IMR-90 (cell line): ENCODE measurements around the gene CUX1.

Experiments used
- BHLHE40 ChIP-seq: fragments of 150-350 bp; IDR thresholded peaks from 2 replicates; pipeline ENCODE4 v1.6.1; 2016; ENCODE audit warnings: mild to moderate bottlenecking, low read depth, low read length
- CHD1 ChIP-seq: IDR thresholded peaks from 2 replicates; pipeline ENCODE4 v1.6.1; 2012; ENCODE audit warnings: low read depth, low read length, improper control_type of control experiment
- CTCF ChIP-seq: conservative IDR thresholded peaks from 2 replicates; pipeline ENCODE4 v1.5.1; 2012; ENCODE audit warnings: mild to moderate bottlenecking, low read depth, low read length, improper control_type of control experiment
- ELK1 ChIP-seq: fragments of 150-350 bp; IDR thresholded peaks from 2 replicates; pipeline ENCODE4 v1.6.1; 2016; ENCODE audit warnings: low read depth, mild to moderate bottlenecking, low read length, moderate library complexity, borderline replicate concordance
- MAFK ChIP-seq: IDR thresholded peaks from 2 replicates; pipeline ENCODE4 v1.6.1; 2012; ENCODE audit warnings: low read depth, low read length, improper control_type of control experiment
- MXI1 ChIP-seq: IDR thresholded peaks from 2 replicates; pipeline ENCODE4 v1.6.1; 2012; ENCODE audit warnings: low read depth, mild to moderate bottlenecking, low read length, moderate library complexity, borderline replicate concordance
- NFE2L2 ChIP-seq: fragments of 150-350 bp; IDR thresholded peaks from 2 replicates; pipeline ENCODE4 v1.6.1; 2016; ENCODE audit warnings: low read depth, mild to moderate bottlenecking, low read length
- POLR2A ChIP-seq: IDR thresholded peaks from 2 replicates; pipeline ENCODE4 v1.6.1; 2012; ENCODE audit warnings: mild to moderate bottlenecking, low read depth, low read length
- RAD21 ChIP-seq: IDR thresholded peaks from 2 replicates; pipeline ENCODE4 v1.6.1; 2012; ENCODE audit warnings: low read length, improper control_type of control experiment
- RCOR1 ChIP-seq: IDR thresholded peaks from 2 replicates; pipeline ENCODE4 v1.6.1; 2012; ENCODE audit warnings: mild to moderate bottlenecking, low read length, improper control_type of control experiment; ENCODE audit not compliant: insufficient replicate concordance
- RFX5 ChIP-seq: IDR thresholded peaks from 2 replicates; pipeline ENCODE4 v1.8.0; 2012; ENCODE audit warnings: low read depth, mild to moderate bottlenecking, low read length, moderate library complexity
- SMC3 ChIP-seq: fragments of 150-350 bp; IDR thresholded peaks from 2 replicates; pipeline ENCODE4 v1.6.1; 2016; ENCODE audit warnings: low read depth, mild to moderate bottlenecking, antibody characterized with exemption, low read length, moderate library complexity
- USF2 ChIP-seq: fragments of 150-350 bp; IDR thresholded peaks from 2 replicates; pipeline ENCODE4 v1.6.1; 2017; ENCODE audit warnings: mild to moderate bottlenecking, antibody characterized with exemption, low read length, low read depth

DNA sequence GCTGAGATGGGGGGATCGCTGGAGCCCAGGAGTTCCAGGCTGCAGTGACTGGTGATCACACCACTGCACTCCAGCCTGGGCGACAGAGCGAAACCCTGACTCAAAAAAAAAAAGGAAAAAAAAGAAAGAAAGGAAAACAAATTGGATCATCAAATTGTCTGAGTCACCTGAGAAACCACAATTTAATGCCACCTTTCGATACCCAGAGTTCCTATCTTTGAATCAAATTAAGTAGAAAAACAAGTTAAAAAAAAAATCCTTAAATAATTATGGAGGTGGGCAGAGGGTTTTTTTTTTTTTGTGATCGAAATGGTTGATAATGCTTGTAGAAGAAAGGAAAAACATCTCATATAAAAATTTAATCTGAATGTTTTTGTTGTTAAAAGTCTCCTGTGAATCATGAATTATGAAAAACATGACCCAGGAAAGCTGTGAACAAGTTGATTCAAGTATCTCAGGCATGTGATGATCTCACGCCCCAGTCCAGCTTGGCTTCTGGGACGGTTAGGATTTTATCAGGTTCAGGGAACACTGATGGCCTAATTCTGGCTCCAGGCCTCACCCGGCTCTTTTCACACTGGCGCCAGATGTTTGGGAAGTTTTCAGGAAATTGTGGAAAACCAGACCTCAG lies 25.3 kb upstream of the CUX1 start:
- no peak for TF ChIP-seq CTCF
- no peak for TF ChIP-seq RAD21
- TF ChIP-seq POLR2A = no peak
- no peak for TF ChIP-seq SMC3
- TF ChIP-seq USF2 = no peak
- no peak for TF ChIP-seq RFX5
- no peak for TF ChIP-seq MAFK
- TF ChIP-seq MXI1 = no peak
- TF ChIP-seq ELK1 = no peak
- no peak for TF ChIP-seq BHLHE40
- no peak for TF ChIP-seq NFE2L2
- TF ChIP-seq CHD1 = no peak
- no peak for TF ChIP-seq RCOR1
